H9 (cell line): ENCODE data around the gene EFL1. TPM values are rescaled to one million over a fixed set of nuclear protein-coding genes. Genes with fewer than 3 reads are reported as not detected.

ENCODE experiments used
- DNase-seq: peaks from one replicate; pipeline ENCODE4 v3.0.0-alpha.2; 2017
- H2AFZ ChIP-seq: one replicate; pipeline ENCODE4 v1.6.1; 2013; ENCODE audit warnings: mild to moderate bottlenecking, low read length, control low read depth, moderate library complexity
- H2AK5ac ChIP-seq: 2 replicates; pipeline ENCODE4 v1.6.1; 2013; ENCODE audit warnings: low read length, control low read depth, mixed read lengths; ENCODE audit not compliant: insufficient read length
- H2BK120ac ChIP-seq: one replicate; pipeline ENCODE4 v1.6.1; 2013; ENCODE audit warnings: low read depth, mild to moderate bottlenecking, low read length, control low read depth, inconsistent platforms; ENCODE audit not compliant: poor library complexity, severe bottlenecking
- H2BK12ac ChIP-seq: 2 replicates; pipeline ENCODE4 v1.6.1; 2013; ENCODE audit warnings: low read length, control low read depth, mixed read lengths, low read depth; ENCODE audit not compliant: insufficient read length
- H2BK15ac ChIP-seq: 2 replicates; pipeline ENCODE4 v1.6.1; 2013; ENCODE audit warnings: low read depth, low read length, control low read depth
- H2BK20ac ChIP-seq: one replicate; pipeline ENCODE4 v1.6.1; 2013; ENCODE audit warnings: low read depth, mild to moderate bottlenecking, low read length, control low read depth, inconsistent platforms; ENCODE audit not compliant: poor library complexity, severe bottlenecking
- H2BK5ac ChIP-seq: 2 replicates; pipeline ENCODE4 v1.6.1; 2013; ENCODE audit warnings: low read length, control low read depth, mixed read lengths; ENCODE audit not compliant: insufficient read length
- H3K14ac ChIP-seq: 2 replicates; pipeline ENCODE4 v1.6.1; 2013; ENCODE audit warnings: low read length, control low read depth; ENCODE audit not compliant: insufficient read depth
- H3K18ac ChIP-seq: 2 replicates; pipeline ENCODE4 v1.6.1; 2013; ENCODE audit warnings: low read depth, mild to moderate bottlenecking, mixed read lengths, low read length, control low read depth; ENCODE audit not compliant: insufficient read length
- H3K23ac ChIP-seq: 2 replicates; pipeline ENCODE4 v1.6.1; 2013; ENCODE audit warnings: low read length, control low read depth, mixed read lengths, low read depth; ENCODE audit not compliant: insufficient read length
- H3K23me2 ChIP-seq: 2 replicates; pipeline ENCODE4 v1.6.1; 2013; ENCODE audit warnings: low read depth, mild to moderate bottlenecking, mixed read lengths, low read length, control low read depth; ENCODE audit not compliant: insufficient read length, poor library complexity, severe bottlenecking
- H3K27ac ChIP-seq: 2 replicates; pipeline ENCODE4 v1.5.1; 2013; ENCODE audit warnings: low read length, control low read depth, mixed read lengths, low read depth; ENCODE audit not compliant: insufficient read length
- H3K27me3 ChIP-seq: 2 replicates; pipeline ENCODE4 v1.6.1; 2013; ENCODE audit warnings: low read length, control low read depth, inconsistent platforms; ENCODE audit not compliant: insufficient read depth
- H3K4ac ChIP-seq: 2 replicates; pipeline ENCODE4 v1.6.1; 2013; ENCODE audit warnings: low read depth, mild to moderate bottlenecking, control low read depth, inconsistent platforms, low read length, moderate library complexity
- H3K4me1 ChIP-seq: 2 replicates; pipeline ENCODE4 v1.6.1; 2013; ENCODE audit warnings: low read length, control low read depth, inconsistent platforms; ENCODE audit not compliant: insufficient read depth
- H3K4me2 ChIP-seq: 2 replicates; pipeline ENCODE4 v1.6.1; 2013; ENCODE audit warnings: low read length, control low read depth, mixed read lengths; ENCODE audit not compliant: insufficient read length, insufficient read depth
- H3K56ac ChIP-seq: 2 replicates; pipeline ENCODE4 v1.6.1; 2013; ENCODE audit warnings: low read depth, mild to moderate bottlenecking, mixed read lengths, low read length, control low read depth; ENCODE audit not compliant: insufficient read length
- H3K79me1 ChIP-seq: 2 replicates; pipeline ENCODE4 v1.6.1; 2013; ENCODE audit warnings: low read depth, mild to moderate bottlenecking, moderate library complexity, low read length, control low read depth, inconsistent platforms; ENCODE audit not compliant: insufficient read depth, poor library complexity, severe bottlenecking
- H3K79me2 ChIP-seq: 2 replicates; pipeline ENCODE4 v1.6.1; 2013; ENCODE audit warnings: low read length, control low read depth, inconsistent platforms; ENCODE audit not compliant: insufficient read depth
- H3K9ac ChIP-seq: 2 replicates; pipeline ENCODE4 v1.6.1; 2013; ENCODE audit warnings: low read length, control low read depth, mixed read lengths; ENCODE audit not compliant: insufficient read length; ENCODE audit errors: extremely low read depth
- H3K9me3 ChIP-seq: one replicate; pipeline ENCODE4 v1.6.1; 2013; ENCODE audit warnings: low read depth, low read length, inconsistent platforms; ENCODE audit not compliant: control insufficient read depth
- H3T11ph ChIP-seq: one replicate; pipeline ENCODE4 v1.6.1; 2013; ENCODE audit warnings: mild to moderate bottlenecking, low read length, control low read depth, inconsistent platforms
- H4K20me1 ChIP-seq: one replicate; pipeline ENCODE4 v1.6.1; 2013; ENCODE audit not compliant: control insufficient read depth, insufficient read length, insufficient read depth
- H4K5ac ChIP-seq: 2 replicates; pipeline ENCODE4 v1.6.1; 2013; ENCODE audit warnings: low read depth, mild to moderate bottlenecking, mixed read lengths, low read length, control low read depth; ENCODE audit not compliant: insufficient read length
- H4K8ac ChIP-seq: replicated peaks from 2 replicates; pipeline ENCODE4 v1.6.1; 2013; ENCODE audit warnings: low read length, control low read depth, mixed read lengths, low read depth; ENCODE audit not compliant: insufficient read length
- H4K91ac ChIP-seq: 2 replicates; pipeline ENCODE4 v1.6.1; 2013; ENCODE audit warnings: low read depth, mild to moderate bottlenecking, moderate library complexity, mixed read lengths, low read length, control low read depth; ENCODE audit not compliant: insufficient read length
- H3K27ac Mint-ChIP-seq, 3 experiments: 2 replicates in 2 of 3; 3 replicates in 1 of 3; pipeline ENCODE4 v1.8.0; 2020 to 2021; ENCODE audit warnings: mixed read lengths in 3 of 3, mild to moderate bottlenecking in 1 of 3, moderate library complexity in 1 of 3
- H3K27me3 Mint-ChIP-seq: 2 replicates; pipeline ENCODE4 v1.8.0; 2021; ENCODE audit warnings: low read depth, mild to moderate bottlenecking, moderate library complexity, mixed read lengths
- H3K36me3 Mint-ChIP-seq, 3 experiments: 2 replicates in 2 of 3; 3 replicates in 1 of 3; pipeline ENCODE4 v1.8.0; 2020 to 2021; ENCODE audit warnings: low read depth in 3 of 3, mixed read lengths in 3 of 3; ENCODE audit not compliant: insufficient read depth in 1 of 3
- H3K4me1 Mint-ChIP-seq, 2 experiments: 2 replicates each; pipeline ENCODE4 v1.8.0; 2020; ENCODE audit warnings: mixed read lengths in 2 of 2
- H3K4me3 Mint-ChIP-seq, 2 experiments: 2 replicates in 1 of 2; 3 replicates in 1 of 2; pipeline ENCODE4 v1.8.0; 2020 to 2021; ENCODE audit warnings: mild to moderate bottlenecking in 2 of 2, mixed read lengths in 2 of 2, moderate library complexity in 1 of 2
- H3K9me3 Mint-ChIP-seq, 2 experiments: 2 replicates in 1 of 2; 3 replicates in 1 of 2; pipeline ENCODE4 v1.8.0; 2020; ENCODE audit warnings: mild to moderate bottlenecking in 2 of 2, mixed read lengths in 2 of 2, moderate library complexity in 1 of 2
- WGBS: extraction: QIAGEN DNeasy Blood & Tissue Kit; methylation state at CpG from one replicate; pipeline ENCODE4 v1.1.7; 2013; ENCODE audit warnings: missing lambda C conversion rate, low lambda C conversion rate, mixed read lengths; ENCODE audit not compliant: insufficient read length; ENCODE audit errors: extremely low coverage; 5-methylcytosine and 5-hydroxymethylcytosine counted together
- total RNA-seq: library from RNA; stranded (reverse); gene quantifications from 2 replicates; pipeline ENCODE4 v1.2.1, GENCODE V29; 2021
- TF ChIP-seq, protein P1 (sequence below): fragments of 200-600 bp; sonication (generic); conservative IDR thresholded peaks from 3 replicates; pipeline ENCODE4 v1.8.0; 2021; ENCODE audit warnings: antibody characterized with exemption, mild to moderate bottlenecking

The EFL1 gene
- total RNA-seq, 1 experiment from 2014 or later, result 29.4 TPM

DNA sequence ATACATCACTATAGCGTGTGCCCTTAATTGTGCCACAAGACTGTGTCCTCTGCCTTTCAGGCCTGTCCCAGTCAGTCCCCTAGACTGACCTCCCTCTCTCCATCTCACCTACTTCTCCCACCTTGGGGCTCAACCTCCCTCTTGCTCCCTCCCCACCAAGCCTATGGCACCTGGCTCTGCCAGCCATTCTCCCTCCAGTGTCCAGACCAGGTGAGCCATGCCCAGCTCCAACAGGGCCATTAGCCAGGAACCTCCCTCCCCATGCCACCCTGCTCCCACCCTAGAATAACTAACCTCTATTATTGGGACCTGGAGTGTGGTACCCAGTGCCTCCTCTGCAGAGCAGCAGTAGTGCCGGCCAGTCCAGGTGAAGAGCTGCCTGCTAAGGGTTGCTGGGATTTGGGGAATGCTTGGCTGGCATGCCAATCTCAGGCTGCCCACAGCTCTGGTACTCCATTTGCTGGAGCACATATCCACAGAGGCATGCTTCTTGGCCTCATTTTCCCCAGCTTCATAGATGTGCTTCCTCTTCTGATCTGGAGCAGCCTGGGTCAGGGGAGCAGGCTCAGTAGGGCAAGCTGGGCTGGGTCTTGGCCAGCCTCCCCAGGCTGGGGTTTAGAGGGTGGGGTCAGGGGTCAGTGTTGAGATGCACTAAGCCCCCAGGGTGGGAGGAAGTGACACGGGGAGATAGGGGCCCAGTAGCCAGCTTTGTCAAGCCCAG lies 38.9 kb upstream of the EFL1 start:
- no peak overlapping the region for H3K9ac ChIP-seq
- H3K4me1 ChIP-seq, result no peaks in the 10 kb centered on the region
- no peaks in the 10 kb centered on the region for H3K9me3 ChIP-seq
- no peak overlapping the region for H2BK12ac ChIP-seq
- no peak overlapping the region for H3K18ac ChIP-seq
- H2BK120ac ChIP-seq, result no peak overlapping the region
- H3T11ph ChIP-seq, result no peak overlapping the region
- no peak overlapping the region for H2BK20ac ChIP-seq
- H3K27me3 ChIP-seq, result no peaks in the 10 kb centered on the region
- H2BK15ac ChIP-seq, result no peak overlapping the region
- no peaks in the 10 kb centered on the region for H3K23me2 ChIP-seq
- Mint-ChIP-seq H3K27me3 (no peaks in the 10 kb centered on the region; the same call in 1 of the 2 replicates), H3K4me1 (no peaks in the 10 kb centered on the region), H3K36me3 (no peaks in the 10 kb centered on the region), H3K4me3 (no peak overlapping the region), H3K9me3 (no peaks in the 10 kb centered on the region; a peak in 1 of 5 replicates), H3K27ac (no peak overlapping the region)
- no peak overlapping the region for H2AFZ ChIP-seq
- H3K14ac ChIP-seq, result no peak overlapping the region; the same call in 1 of the 2 replicates
- no peak overlapping the region for H4K8ac ChIP-seq
- no peak overlapping the region for H3K56ac ChIP-seq
- no peak overlapping the region for H2AK5ac ChIP-seq
- DNase-seq, result no peak
- H3K4ac ChIP-seq, result no peak overlapping the region
- no peak overlapping the region for H2BK5ac ChIP-seq
- no peaks in the 10 kb centered on the region for H3K79me2 ChIP-seq
- H3K4me2 ChIP-seq, result no peak overlapping the region
- no peaks in the 10 kb centered on the region for H3K79me1 ChIP-seq
- no CpG with 5 or more reads among the region's 3 CpGs for WGBS
- H4K91ac ChIP-seq, result no peak overlapping the region
- H3K27ac ChIP-seq, result no peak overlapping the region
- H3K23ac ChIP-seq, result no peak overlapping the region
- TF ChIP-seq, protein P1, sequence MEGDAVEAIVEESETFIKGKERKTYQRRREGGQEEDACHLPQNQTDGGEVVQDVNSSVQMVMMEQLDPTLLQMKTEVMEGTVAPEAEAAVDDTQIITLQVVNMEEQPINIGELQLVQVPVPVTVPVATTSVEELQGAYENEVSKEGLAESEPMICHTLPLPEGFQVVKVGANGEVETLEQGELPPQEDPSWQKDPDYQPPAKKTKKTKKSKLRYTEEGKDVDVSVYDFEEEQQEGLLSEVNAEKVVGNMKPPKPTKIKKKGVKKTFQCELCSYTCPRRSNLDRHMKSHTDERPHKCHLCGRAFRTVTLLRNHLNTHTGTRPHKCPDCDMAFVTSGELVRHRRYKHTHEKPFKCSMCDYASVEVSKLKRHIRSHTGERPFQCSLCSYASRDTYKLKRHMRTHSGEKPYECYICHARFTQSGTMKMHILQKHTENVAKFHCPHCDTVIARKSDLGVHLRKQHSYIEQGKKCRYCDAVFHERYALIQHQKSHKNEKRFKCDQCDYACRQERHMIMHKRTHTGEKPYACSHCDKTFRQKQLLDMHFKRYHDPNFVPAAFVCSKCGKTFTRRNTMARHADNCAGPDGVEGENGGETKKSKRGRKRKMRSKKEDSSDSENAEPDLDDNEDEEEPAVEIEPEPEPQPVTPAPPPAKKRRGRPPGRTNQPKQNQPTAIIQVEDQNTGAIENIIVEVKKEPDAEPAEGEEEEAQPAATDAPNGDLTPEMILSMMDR, result no peak
- no peaks in the 10 kb centered on the region for H4K20me1 ChIP-seq
- no peak overlapping the region for H4K5ac ChIP-seq
